Stimulated activated naive B cell treated with anti-CD40 and anti-IgM and Interleukin-4, amounts not matched to agents 10 μg/mL and 1 μg/mL and 100 μg/mL, for 72 hours (primary cell): ENCODE measurements around the gene SLC9A5.
A peak's percentile ranks its signal among the peaks of the same experiment; 100 is the strongest.

Experiments
- ATAC-seq, 2 donors: fragments of 150-1000 bp; cut with Tn5 transposase; replicated peaks; 2 replicates each; pipeline ENCODE4 v1.10.0; 2021; ENCODE audit warnings: moderate library complexity in 1 of 2
- DNase-seq: peaks from one replicate; pipeline ENCODE4 v3.0.0; 2021
- H3K27ac Mint-ChIP-seq: one replicate; pipeline ENCODE4 v1.8.0; 2022; ENCODE audit warnings: mild to moderate bottlenecking, mixed read lengths
- H3K27me3 Mint-ChIP-seq, 2 donors: one replicate each; pipeline ENCODE4 v1.8.0; 2022; ENCODE audit warnings: mixed read lengths in 2 of 2
- H3K36me3 Mint-ChIP-seq, 2 donors: one replicate each; pipeline ENCODE4 v1.8.0; 2022; ENCODE audit warnings: mixed read lengths in 2 of 2, mild to moderate bottlenecking in 1 of 2
- H3K4me1 Mint-ChIP-seq, 2 donors: one replicate each; pipeline ENCODE4 v1.8.0; 2022; ENCODE audit warnings: mixed read lengths in 2 of 2, mild to moderate bottlenecking in 1 of 2
- H3K4me3 Mint-ChIP-seq, 2 donors: one replicate each; pipeline ENCODE4 v1.8.0; 2022; ENCODE audit warnings: mild to moderate bottlenecking in 2 of 2, mixed read lengths in 2 of 2, moderate library complexity in 1 of 2
- H3K9me3 Mint-ChIP-seq, 2 donors: one replicate each; pipeline ENCODE4 v1.8.0; 2022; ENCODE audit warnings: mixed read lengths in 2 of 2, mild to moderate bottlenecking in 1 of 2

SLC9A5 gene

GRCh38 chr16:67208154-67208896, 40.5 kb upstream of the SLC9A5 start:
- no peaks in the 10 kb centered on the region for H3K9me3 Mint-ChIP-seq
- H3K27ac Mint-ChIP-seq: peak overlapping the region; percentile 31
- peaks cover 0 to 3% of the 10 kb centered on the region in 2 donors for H3K4me1 Mint-ChIP-seq
- DNase-seq (no peak), ATAC-seq (peak in 1 of 2 donors; percentile 9)
- H3K36me3 Mint-ChIP-seq: peaks cover 3 to 34% of the 10 kb centered on the region in 2 donors
- H3K27me3 Mint-ChIP-seq: no peaks in the 10 kb centered on the region
- H3K4me3 Mint-ChIP-seq: no peak overlapping the region

- Mint-ChIP-seq H3K4me3 (peak overlapping the region in 1 of 2 donors; percentile 7), H3K4me1 (peaks cover 0 to 3% of the 10 kb centered on the region in 2 donors), H3K9me3 (no peaks in the 10 kb centered on the region), H3K27me3 (no peaks in the 10 kb centered on the region), H3K27ac (no peak overlapping the region), H3K36me3 (peaks cover 3 to 29% of the 10 kb centered on the region in 2 donors)
- DNase-seq: no peak
- no peak for ATAC-seq
Observed at GRCh38 chr16:67209565-67209964, 39.2 kb upstream of the SLC9A5 start.

GRCh38 chr16:67210069-67210937, 38.5 kb upstream of the SLC9A5 start:
- H3K4me3 Mint-ChIP-seq: no peak overlapping the region
- no peak overlapping the region for H3K27ac Mint-ChIP-seq
- DNase-seq (no peak), ATAC-seq (no peak)
- no peaks in the 10 kb centered on the region for H3K9me3 Mint-ChIP-seq
- peaks cover 0 to 3% of the 10 kb centered on the region in 2 donors for H3K4me1 Mint-ChIP-seq
- H3K27me3 Mint-ChIP-seq: no peaks in the 10 kb centered on the region
- peaks cover 3 to 21% of the 10 kb centered on the region in 2 donors for H3K36me3 Mint-ChIP-seq

GRCh38 chr16:67211674-67212073, 37.1 kb upstream of the SLC9A5 start:
- no peak overlapping the region for H3K4me3 Mint-ChIP-seq
- ATAC-seq: no peak
- no peak for DNase-seq
- no peaks in the 10 kb centered on the region for H3K27me3 Mint-ChIP-seq
- H3K27ac Mint-ChIP-seq: no peak overlapping the region
- H3K36me3 Mint-ChIP-seq: peaks cover 0 to 11% of the 10 kb centered on the region in 2 donors
- H3K9me3 Mint-ChIP-seq: no peaks in the 10 kb centered on the region
- H3K4me1 Mint-ChIP-seq: peaks cover 0 to 1% of the 10 kb centered on the region in 2 donors

- no peaks in the 10 kb centered on the region for H3K9me3 Mint-ChIP-seq
- peaks cover 0 to 7% of the 10 kb centered on the region in 2 donors for H3K4me1 Mint-ChIP-seq
- no peak overlapping the region for H3K27ac Mint-ChIP-seq
- no peak for DNase-seq
- H3K27me3 Mint-ChIP-seq: no peaks in the 10 kb centered on the region
- no peak for ATAC-seq
- H3K36me3 Mint-ChIP-seq: peaks cover 3 to 13% of the 10 kb centered on the region in 2 donors
- no peak overlapping the region for H3K4me3 Mint-ChIP-seq
Observed at GRCh38 chr16:67212766-67213165, 36.0 kb upstream of the SLC9A5 start.

- no peaks in the 10 kb centered on the region for H3K9me3 Mint-ChIP-seq
- peaks cover 3 to 14% of the 10 kb centered on the region in 2 donors for H3K36me3 Mint-ChIP-seq
- DNase-seq (no peak), ATAC-seq (no peak)
- H3K27ac Mint-ChIP-seq: no peak overlapping the region
- H3K27me3 Mint-ChIP-seq: no peaks in the 10 kb centered on the region
- no peak overlapping the region for H3K4me3 Mint-ChIP-seq
- H3K4me1 Mint-ChIP-seq: peaks cover 0 to 7% of the 10 kb centered on the region in 2 donors
Observed at GRCh38 chr16:67213197-67214019, 35.4 kb upstream of the SLC9A5 start.

- H3K9me3 Mint-ChIP-seq: no peaks in the 10 kb centered on the region
- DNase-seq: no peak
- H3K36me3 Mint-ChIP-seq: peaks cover 5 to 14% of the 10 kb centered on the region in 2 donors
- no peak overlapping the region for H3K4me3 Mint-ChIP-seq
- H3K27me3 Mint-ChIP-seq: no peaks in the 10 kb centered on the region
- no peak overlapping the region for H3K27ac Mint-ChIP-seq
- peaks cover 0 to 7% of the 10 kb centered on the region in 2 donors for H3K4me1 Mint-ChIP-seq
- ATAC-seq: no peak
Observed at GRCh38 chr16:67215706-67216105, 33.1 kb upstream of the SLC9A5 start.

- Mint-ChIP-seq H3K27ac (no peak overlapping the region), H3K36me3 (peaks cover 5 to 9% of the 10 kb centered on the region in 2 donors), H3K9me3 (no peaks in the 10 kb centered on the region), H3K4me1 (peaks cover 0 to 7% of the 10 kb centered on the region in 2 donors), H3K27me3 (no peaks in the 10 kb centered on the region), H3K4me3 (no peak overlapping the region)
- DNase-seq: no peak
- no peak for ATAC-seq
Observed at GRCh38 chr16:67216612-67217490, 31.9 kb upstream of the SLC9A5 start.

GRCh38 chr16:67223992-67224391, 24.8 kb upstream of the SLC9A5 start:
- peaks cover 31 to 34% of the 10 kb centered on the region in 2 donors for H3K4me1 Mint-ChIP-seq
- H3K4me3 Mint-ChIP-seq: no peak overlapping the region
- H3K36me3 Mint-ChIP-seq: peaks cover 14 to 24% of the 10 kb centered on the region in 2 donors
- no peak for ATAC-seq
- H3K27me3 Mint-ChIP-seq: no peaks in the 10 kb centered on the region
- no peaks in the 10 kb centered on the region for H3K9me3 Mint-ChIP-seq
- no peak for DNase-seq
- no peak overlapping the region for H3K27ac Mint-ChIP-seq

GRCh38 chr16:67226295-67226803, 22.4 kb upstream of the SLC9A5 start:
- no peak for DNase-seq
- Mint-ChIP-seq H3K27ac (peak overlapping the region; percentile 98), H3K9me3 (no peaks in the 10 kb centered on the region), H3K4me3 (peak overlapping the region; percentile 92 to 98), H3K27me3 (no peaks in the 10 kb centered on the region), H3K36me3 (peaks cover 30 to 45% of the 10 kb centered on the region in 2 donors), H3K4me1 (peaks cover 37 to 39% of the 10 kb centered on the region in 2 donors)
- peak; percentile 2 to 6 for ATAC-seq

GRCh38 chr16:67226804-67227566, 21.8 kb upstream of the SLC9A5 start, which contains the start of gene TMEM208:
Gene TMEM208, plus strand, starts transcription at chr16:67227130. Its CDS starts 89 bp downstream, at chr16:67227219.
- Mint-ChIP-seq H3K4me1 (peaks cover 37 to 39% of the 10 kb centered on the region in 2 donors), H3K4me3 (peak within 1 kb of the TSS; percentile 92 to 98), H3K9me3 (no peaks in the 10 kb centered on the region), H3K27ac (peak within 1 kb of the TSS; percentile 98), H3K36me3 (peaks cover 33 to 52% of the 10 kb centered on the region in 2 donors), H3K27me3 (no peaks in the 10 kb centered on the region)
- ATAC-seq (peak; percentile 95 to 97), DNase-seq (peak; percentile 99)

- DNase-seq (no peak), ATAC-seq (no peak)
- no peaks in the 10 kb centered on the region for H3K9me3 Mint-ChIP-seq
- H3K4me3 Mint-ChIP-seq: peak overlapping the region; percentile 92 to 98
- no peaks in the 10 kb centered on the region for H3K27me3 Mint-ChIP-seq
- H3K4me1 Mint-ChIP-seq: peaks cover 37 to 39% of the 10 kb centered on the region in 2 donors
- H3K36me3 Mint-ChIP-seq: peaks cover 39 to 56% of the 10 kb centered on the region in 2 donors
- H3K27ac Mint-ChIP-seq: peak overlapping the region; percentile 98
Observed at GRCh38 chr16:67227567-67227921, 21.2 kb upstream of the SLC9A5 start.
